Measurements from ENCODE around the gene RGS7.
"Not testable (repeated sequence)": the region's sequence is repeated elsewhere in the genome, so short reads cannot be mapped to it uniquely, and the experiment has no call there.

RGS7 gene

GRCh38 chr1:241270016-241270415 lies 87.0 kb downstream of the RGS7 start:
- no peak for DNase-seq

GRCh38 chr1:241269116-241269515 lies 87.9 kb downstream of the RGS7 start:
- no peak for DNase-seq

GRCh38 chr1:241266121-241266520 lies 90.9 kb downstream of the RGS7 start:
- DNase-seq: no peak

- DNase-seq: no peak
These were observed 91.6 kb downstream of the RGS7 start for GRCh38 chr1:241265428-241265827.

GRCh38 chr1:241263346-241263745 lies 93.7 kb downstream of the RGS7 start:
- DNase-seq: no peak

- no peak for DNase-seq
These were observed 103.5 kb downstream of the RGS7 start for GRCh38 chr1:241253471-241253870.

- DNase-seq: no peak
These were observed 106.5 kb downstream of the RGS7 start for GRCh38 chr1:241250465-241250864.

- no peak for DNase-seq
These were observed 116.9 kb downstream of the RGS7 start for GRCh38 chr1:241240069-241240468.

GRCh38 chr1:241237873-241238272 lies 119.1 kb downstream of the RGS7 start:
- DNase-seq: no peak

GRCh38 chr1:241235256-241235897 lies 121.6 kb downstream of the RGS7 start:
- no peak for DNase-seq

GRCh38 chr1:241229711-241230110 lies 127.3 kb downstream of the RGS7 start:
- DNase-seq: no peak

GRCh38 chr1:241229216-241229615 lies 127.8 kb downstream of the RGS7 start:
- no peak for DNase-seq

- no peak for DNase-seq
These were observed 128.7 kb downstream of the RGS7 start for GRCh38 chr1:241228339-241228738.

GRCh38 chr1:241225741-241226140 lies 131.3 kb downstream of the RGS7 start:
- no peak for DNase-seq

GRCh38 chr1:241224189-241224588 lies 132.8 kb downstream of the RGS7 start:
- not testable (repeated sequence) for DNase-seq

GRCh38 chr1:241222813-241223212 lies 134.2 kb downstream of the RGS7 start:
- DNase-seq: not testable (repeated sequence)

GRCh38 chr1:241221319-241221718 lies 135.7 kb downstream of the RGS7 start:
- no peak for DNase-seq

- not testable (repeated sequence) for DNase-seq
These were observed 136.1 kb downstream of the RGS7 start for GRCh38 chr1:241220913-241221312.

GRCh38 chr1:241219449-241219848 lies 137.6 kb downstream of the RGS7 start:
- DNase-seq: no peak

GRCh38 chr1:241217516-241217915 lies 139.5 kb downstream of the RGS7 start:
- DNase-seq: no peak

- no peak for DNase-seq
These were observed 141.3 kb downstream of the RGS7 start for GRCh38 chr1:241215683-241216082.

GRCh38 chr1:241215203-241215602 lies 141.8 kb downstream of the RGS7 start:
- DNase-seq: no peak

- DNase-seq: no peak
These were observed 143.9 kb downstream of the RGS7 start for GRCh38 chr1:241213139-241213538.

- DNase-seq: no peak
These were observed 144.4 kb downstream of the RGS7 start for GRCh38 chr1:241212628-241213027.

- no peak for DNase-seq
These were observed 148.1 kb downstream of the RGS7 start for GRCh38 chr1:241208910-241209379.

All from T-helper 9 cell (primary cell).